ENCODE results near the gene FRMD4A.
"Not testable (repeated sequence)": the region's sequence is repeated elsewhere in the genome, so short reads cannot be mapped to it uniquely, and the experiment has no call there.

The FRMD4A gene

GRCh38 chr10:13797164-13797563 lies 533.6 kb downstream of the FRMD4A start:
- no peak for DNase-seq

GRCh38 chr10:13795653-13796555 lies 534.8 kb downstream of the FRMD4A start:
- peak; percentile 35 for DNase-seq

- no peak for DNase-seq
Measured at GRCh38 chr10:13794992-13795612, 535.6 kb downstream of the FRMD4A start.

GRCh38 chr10:13792006-13792405 lies 538.7 kb downstream of the FRMD4A start:
- DNase-seq: no peak

- DNase-seq: no peak
Measured at GRCh38 chr10:13791483-13791882, 539.2 kb downstream of the FRMD4A start.

- no peak for DNase-seq
Measured at GRCh38 chr10:13790196-13790595, 540.5 kb downstream of the FRMD4A start.

- DNase-seq: no peak
Measured at GRCh38 chr10:13789448-13789829, 541.3 kb downstream of the FRMD4A start.

GRCh38 chr10:13788711-13789447 lies 541.8 kb downstream of the FRMD4A start:
- DNase-seq: peak; percentile 23

GRCh38 chr10:13788320-13788600 lies 542.5 kb downstream of the FRMD4A start:
- DNase-seq: no peak

GRCh38 chr10:13787015-13787421 lies 543.7 kb downstream of the FRMD4A start:
- peak; percentile 76 for DNase-seq

- DNase-seq: peak; percentile 58
Measured at GRCh38 chr10:13784067-13784466, 546.7 kb downstream of the FRMD4A start.

GRCh38 chr10:13779748-13780147 lies 551.0 kb downstream of the FRMD4A start:
- DNase-seq: no peak

GRCh38 chr10:13778693-13778960 lies 552.1 kb downstream of the FRMD4A start:
- not testable (repeated sequence) for DNase-seq

- no peak for DNase-seq
Measured at GRCh38 chr10:13776861-13777311, 553.8 kb downstream of the FRMD4A start.

- no peak for DNase-seq
Measured at GRCh38 chr10:13775786-13776775, 554.6 kb downstream of the FRMD4A start.

GRCh38 chr10:13774303-13774893 lies 556.3 kb downstream of the FRMD4A start:
- DNase-seq: no peak

- no peak for DNase-seq
Measured at GRCh38 chr10:13773496-13774170, 557.1 kb downstream of the FRMD4A start.

- DNase-seq: no peak
Measured at GRCh38 chr10:13773043-13773442, 557.7 kb downstream of the FRMD4A start.

GRCh38 chr10:13771992-13772391 lies 558.7 kb downstream of the FRMD4A start:
- no peak for DNase-seq

GRCh38 chr10:13770760-13771493 lies 559.8 kb downstream of the FRMD4A start:
- DNase-seq: no peak

GRCh38 chr10:13769946-13770345 lies 560.8 kb downstream of the FRMD4A start:
- no peak for DNase-seq

Data from CD4-positive, alpha-beta T cell treated with Interleukin-17A for 4 hours (primary cell).